Tibial nerve (tissue), 4 donors: Measurements from ENCODE around the gene NOS1AP. TPM values are rescaled to one million over a fixed set of nuclear protein-coding genes. Genes with fewer than 3 reads are reported as not detected.

Source experiments
- DNase-seq, 2 donors: peaks; one replicate each; pipeline ENCODE4 v3.0.0-alpha.2; 2019; ENCODE audit warnings: low spot score in 2 of 2
- H3K27ac ChIP-seq, 4 donors: fragments of 200-600 bp; sonication (generic) in 3 of 4; one replicate each; pipeline ENCODE4 v1.5.1; 2017 to 2019; ENCODE audit warnings: mild to moderate bottlenecking in 1 of 4
- H3K27me3 ChIP-seq, 2 donors: fragments of 200-600 bp; sonication (generic) in 1 of 2; one replicate each; pipeline versions ENCODE4 v1.5.1 to v1.6.0; 2017 to 2019
- H3K36me3 ChIP-seq, 3 donors: fragments of 200-600 bp; sonication (generic); one replicate each; pipeline ENCODE4 v1.5.1; 2018 to 2019
- H3K4me1 ChIP-seq, 4 donors: fragments of 200-600 bp; sonication (generic) in 3 of 4; one replicate each; pipeline ENCODE4 v1.5.1; 2017 to 2019
- H3K4me3 ChIP-seq, 4 donors: fragments of 200-600 bp; sonication (generic) in 3 of 4; one replicate each; pipeline ENCODE4 v1.5.1; 2017 to 2019; ENCODE audit warnings: mild to moderate bottlenecking in 1 of 4, moderate library complexity in 1 of 4
- H3K9me3 ChIP-seq, 4 donors: fragments of 200-600 bp; sonication (generic) in 3 of 4; one replicate each; pipeline ENCODE4 v1.5.1; 2017 to 2019
- EP300 ChIP-seq, 2 donors: sonication (generic); formaldehyde crosslinking; IDR thresholded peaks; one replicate each; pipeline ENCODE4 v1.6.1; 2017; ENCODE audit warnings: antibody characterized with exemption in 2 of 2, mild to moderate bottlenecking in 1 of 2
- POLR2A ChIP-seq, 2 donors: fragments of 450-650 bp; IDR thresholded peaks; one replicate each; pipeline ENCODE4 v1.6.1; 2017; ENCODE audit warnings: antibody characterized with exemption in 2 of 2, mild to moderate bottlenecking in 2 of 2, moderate library complexity in 2 of 2
- WGBS, 2 donors: methylation state at CpG; one replicate each; pipeline ENCODE4 v1.1.5; 2018; 5-methylcytosine and 5-hydroxymethylcytosine counted together
- total RNA-seq, 4 donors: library from RNA; depleted of rRNA; stranded (reverse); fragments of >200 nt; gene quantifications; one replicate each; pipeline ENCODE4 v1.1.0, GENCODE V29; 2016
- TF ChIP-seq, protein P1 (sequence below), 5 experiments: fragments of 200-600 bp in 3 of 5; fragments of 450-650 bp in 2 of 5; sonication (generic) in 3 of 5; IDR thresholded peaks; one replicate each; pipeline ENCODE4 v1.5.1; 2016 to 2019; ENCODE audit warnings: antibody characterized with exemption in 5 of 5, mild to moderate bottlenecking in 3 of 5, moderate library complexity in 2 of 5

The NOS1AP gene
- total RNA-seq, 4 donors from 2014 or later = 2.7 to 11.2 (median 5.3) TPM

DNA sequence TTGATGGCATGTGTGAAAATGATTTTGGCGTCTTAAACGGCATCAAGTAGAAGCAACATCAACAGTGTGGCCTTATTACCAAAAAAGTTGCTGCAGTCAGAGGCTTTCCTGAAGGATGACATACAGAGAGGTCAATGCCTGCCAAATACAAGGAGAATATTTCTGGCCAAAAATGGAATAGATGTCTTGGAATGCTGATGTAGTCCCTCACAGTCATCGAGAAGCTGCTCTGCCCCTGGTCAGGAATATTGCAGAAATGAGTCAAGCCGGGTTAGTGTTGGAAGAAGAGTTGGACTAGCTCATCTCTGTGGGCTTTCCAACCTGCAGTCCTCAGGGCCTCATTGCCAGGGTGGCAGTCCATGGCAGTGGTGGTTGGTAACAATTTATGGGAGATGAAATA lies 42.1 kb downstream of the NOS1AP start:
- H3K9me3 ChIP-seq = no peaks in the 10 kb centered on the region
- H3K4me1 ChIP-seq = peaks cover 0 to 7% (median 0%) of the 10 kb centered on the region in 4 donors
- WGBS, 2 donors = 80 to 87% methylated on average over 4 of the region's 4 CpGs
- DNase-seq = no peak
- TF ChIP-seq POLR2A (IDR thresholded peaks at IDR 0.05) (no peak), EP300 (IDR thresholded peaks at IDR 0.05) (no peak)
- TF ChIP-seq, protein P1, sequence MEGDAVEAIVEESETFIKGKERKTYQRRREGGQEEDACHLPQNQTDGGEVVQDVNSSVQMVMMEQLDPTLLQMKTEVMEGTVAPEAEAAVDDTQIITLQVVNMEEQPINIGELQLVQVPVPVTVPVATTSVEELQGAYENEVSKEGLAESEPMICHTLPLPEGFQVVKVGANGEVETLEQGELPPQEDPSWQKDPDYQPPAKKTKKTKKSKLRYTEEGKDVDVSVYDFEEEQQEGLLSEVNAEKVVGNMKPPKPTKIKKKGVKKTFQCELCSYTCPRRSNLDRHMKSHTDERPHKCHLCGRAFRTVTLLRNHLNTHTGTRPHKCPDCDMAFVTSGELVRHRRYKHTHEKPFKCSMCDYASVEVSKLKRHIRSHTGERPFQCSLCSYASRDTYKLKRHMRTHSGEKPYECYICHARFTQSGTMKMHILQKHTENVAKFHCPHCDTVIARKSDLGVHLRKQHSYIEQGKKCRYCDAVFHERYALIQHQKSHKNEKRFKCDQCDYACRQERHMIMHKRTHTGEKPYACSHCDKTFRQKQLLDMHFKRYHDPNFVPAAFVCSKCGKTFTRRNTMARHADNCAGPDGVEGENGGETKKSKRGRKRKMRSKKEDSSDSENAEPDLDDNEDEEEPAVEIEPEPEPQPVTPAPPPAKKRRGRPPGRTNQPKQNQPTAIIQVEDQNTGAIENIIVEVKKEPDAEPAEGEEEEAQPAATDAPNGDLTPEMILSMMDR (IDR thresholded peaks at IDR 0.05) = no peak
- H3K4me3 ChIP-seq = no peak overlapping the region
- H3K27me3 ChIP-seq = no peaks in the 10 kb centered on the region
- no peaks in the 10 kb centered on the region for H3K36me3 ChIP-seq
- H3K27ac ChIP-seq = no peak overlapping the region

DNA sequence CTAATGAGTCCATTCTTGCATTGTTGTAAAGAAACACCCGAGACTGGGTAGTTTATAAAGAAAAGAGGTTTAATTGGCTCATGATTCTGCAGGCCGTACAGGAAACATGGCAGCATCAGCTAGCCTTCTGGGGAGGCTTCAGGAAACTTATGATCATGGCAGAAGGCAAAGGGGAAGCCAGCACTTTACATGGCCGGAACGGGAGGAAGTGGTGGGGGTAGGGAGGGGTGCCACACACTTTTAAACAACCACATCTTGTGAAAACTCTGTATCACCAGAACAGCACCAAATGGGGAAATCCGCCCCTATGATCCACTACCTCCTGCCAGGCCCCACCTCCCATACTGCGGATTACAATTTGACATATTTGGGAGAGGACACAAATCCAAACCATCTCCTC lies 43.9 kb downstream of the NOS1AP start:
- 74 to 82% methylated on average over 6 of the region's 6 CpGs for WGBS, 2 donors
- H3K36me3 ChIP-seq = no peaks in the 10 kb centered on the region
- DNase-seq = no peak
- no peaks in the 10 kb centered on the region for H3K27me3 ChIP-seq
- H3K27ac ChIP-seq = no peak overlapping the region
- H3K4me3 ChIP-seq = no peak overlapping the region
- H3K4me1 ChIP-seq = peaks cover 0 to 7% (median 0%) of the 10 kb centered on the region in 4 donors
- H3K9me3 ChIP-seq = no peaks in the 10 kb centered on the region
- no peak for TF ChIP-seq POLR2A (IDR thresholded peaks at IDR 0.05)
- TF ChIP-seq EP300 (IDR thresholded peaks at IDR 0.05) = no peak
- TF ChIP-seq, protein P1 (IDR thresholded peaks at IDR 0.05) = no peak

DNA sequence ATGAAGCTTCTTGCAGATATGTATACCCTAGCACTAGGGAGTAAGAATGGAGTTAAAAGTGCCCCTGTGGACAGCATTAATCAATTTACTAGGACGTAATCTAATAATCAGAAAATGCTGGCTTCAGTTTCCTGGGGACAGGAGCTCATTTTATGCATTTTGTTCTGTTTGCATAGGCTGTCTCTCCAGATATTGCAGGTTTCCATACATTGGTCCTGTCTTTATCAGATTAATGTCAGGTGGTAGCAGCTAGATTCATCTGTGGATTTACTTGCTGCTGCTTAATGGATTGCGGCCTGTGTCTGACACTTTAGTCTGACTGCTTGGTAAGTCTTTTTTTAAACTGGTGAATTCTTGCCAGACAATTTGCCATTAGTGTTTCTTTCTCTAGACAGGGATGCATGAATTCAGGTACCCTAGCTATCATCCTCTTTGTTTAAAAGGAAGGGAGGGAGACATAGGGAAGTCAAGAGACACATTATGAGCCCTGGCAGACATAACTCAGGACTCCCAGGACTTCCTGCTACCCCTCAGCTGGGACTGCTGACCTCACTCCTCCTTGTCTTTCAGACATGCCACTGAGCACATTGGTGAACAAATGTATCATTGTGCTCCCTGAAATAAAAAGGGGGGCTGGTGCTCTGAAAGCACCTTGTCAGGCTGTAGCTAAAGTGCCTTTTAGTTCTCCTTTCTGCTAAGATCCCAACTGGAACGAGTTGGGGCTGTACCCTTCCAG lies 47.7 kb downstream of the NOS1AP start:
- WGBS, 2 donors = 58 to 76% methylated on average over 3 of the region's 3 CpGs
- Histone ChIP-seq H3K9me3 (no peaks in the 10 kb centered on the region), H3K4me3 (no peak overlapping the region), H3K4me1 (peaks cover 0 to 6% (median 0%) of the 10 kb centered on the region in 4 donors), H3K27me3 (no peaks in the 10 kb centered on the region), H3K36me3 (no peaks in the 10 kb centered on the region), H3K27ac (no peak overlapping the region)
- no peak for DNase-seq
- no peak for TF ChIP-seq POLR2A (IDR thresholded peaks at IDR 0.05)
- TF ChIP-seq EP300 (IDR thresholded peaks at IDR 0.05) = no peak
- TF ChIP-seq, protein P1 (IDR thresholded peaks at IDR 0.05) = no peak

DNA sequence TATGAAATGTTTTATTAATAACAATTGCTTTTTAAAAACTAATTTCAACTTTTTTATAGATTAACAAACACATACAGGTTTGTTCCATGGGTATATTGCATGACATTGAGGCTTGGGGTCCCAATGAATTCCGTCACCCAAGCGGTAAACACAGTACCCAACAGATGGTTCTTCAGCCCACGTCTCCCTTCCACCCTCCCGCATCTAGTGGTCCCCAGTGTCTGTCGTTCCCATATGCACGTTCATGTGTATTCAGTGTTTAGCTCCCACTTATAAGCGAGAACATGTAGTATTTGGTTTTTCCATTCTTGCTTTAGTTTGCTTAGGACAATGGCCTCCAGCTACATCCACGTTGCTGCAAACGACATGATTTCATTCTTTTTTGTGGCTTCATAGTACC lies 48.6 kb downstream of the NOS1AP start:
- DNase-seq = no peak
- Histone ChIP-seq H3K36me3 (no peaks in the 10 kb centered on the region), H3K4me3 (no peak overlapping the region), H3K27ac (no peak overlapping the region), H3K9me3 (no peaks in the 10 kb centered on the region), H3K27me3 (no peaks in the 10 kb centered on the region), H3K4me1 (peaks cover 0 to 6% (median 0%) of the 10 kb centered on the region in 4 donors)
- TF ChIP-seq, protein P1 (IDR thresholded peaks at IDR 0.05) = no peak
- TF ChIP-seq POLR2A (IDR thresholded peaks at IDR 0.05) = no peak
- no peak for TF ChIP-seq EP300 (IDR thresholded peaks at IDR 0.05)
- WGBS, 2 donors = 86 to 87% methylated on average over 9 of the region's 9 CpGs

DNA sequence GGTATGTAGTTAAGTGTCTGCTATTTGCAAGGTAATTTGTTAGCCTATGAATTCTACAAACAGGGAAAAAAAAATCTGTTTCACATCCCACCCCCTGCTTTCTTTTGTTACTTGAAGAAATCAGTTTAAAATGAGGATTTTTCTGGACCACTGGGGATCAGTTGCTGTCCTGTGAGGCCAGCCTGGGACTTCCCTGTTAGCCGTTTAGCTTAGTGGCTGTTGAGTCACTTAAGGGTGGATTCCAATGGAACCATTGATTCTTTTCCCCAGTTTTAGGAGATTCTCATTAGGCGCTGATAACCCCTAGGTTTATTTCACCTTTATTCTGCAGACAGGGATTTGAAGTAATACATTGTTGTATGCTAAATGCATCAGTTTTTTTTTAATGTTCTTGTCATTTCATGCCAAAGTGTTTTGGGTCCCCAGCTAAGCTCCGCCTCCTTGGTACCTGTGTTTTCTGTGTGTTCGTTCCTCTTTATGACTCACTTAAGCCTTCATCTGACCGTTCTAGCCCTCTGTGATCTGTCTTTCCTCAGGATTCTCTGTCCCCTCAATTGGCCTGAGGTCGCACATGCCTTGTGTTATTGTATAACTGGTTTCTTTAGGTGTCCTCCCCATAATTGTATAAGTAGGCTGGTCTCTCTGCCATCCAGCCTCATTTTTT lies 59.3 kb downstream of the NOS1AP start:
- Histone ChIP-seq H3K4me1 (peaks cover 0 to 5% (median 0%) of the 10 kb centered on the region in 4 donors), H3K27me3 (no peaks in the 10 kb centered on the region), H3K27ac (no peak overlapping the region), H3K4me3 (no peak overlapping the region), H3K36me3 (no peaks in the 10 kb centered on the region), H3K9me3 (peaks cover 0 to 4% (median 2%) of the 10 kb centered on the region in 4 donors)
- no peak for TF ChIP-seq POLR2A (IDR thresholded peaks at IDR 0.05)
- DNase-seq = no peak
- WGBS, 2 donors = 77 to 83% methylated on average over 6 of the region's 6 CpGs
